ENCODE measurements around the gene TGFBR1.

TGFBR1 gene

GRCh38 chr9:99137225-99137624 is 32.3 kb downstream of the TGFBR1 start:
- DNase-seq (ENCODE audit: low read depth), result no peak

GRCh38 chr9:99137891-99138290 is 33.0 kb downstream of the TGFBR1 start:
- DNase-seq (ENCODE audit: low read depth), result no peak

GRCh38 chr9:99138424-99139284 is 33.7 kb downstream of the TGFBR1 start:
- DNase-seq (ENCODE audit: low read depth), result no peak

GRCh38 chr9:99139868-99140267 is 35.0 kb downstream of the TGFBR1 start:
- no peak for DNase-seq (ENCODE audit: low read depth)

GRCh38 chr9:99140685-99141314 is 35.9 kb downstream of the TGFBR1 start:
- peak; percentile 26 for DNase-seq (ENCODE audit: low read depth)

GRCh38 chr9:99141849-99142248 is 36.9 kb downstream of the TGFBR1 start:
- DNase-seq (ENCODE audit: low read depth), result no peak

- no peak for DNase-seq (ENCODE audit: low read depth)
These were observed 37.4 kb downstream of the TGFBR1 start for GRCh38 chr9:99142275-99142674.

GRCh38 chr9:99143655-99144054 is 38.7 kb downstream of the TGFBR1 start:
- DNase-seq (ENCODE audit: low read depth), result no peak

GRCh38 chr9:99144966-99145365 is 40.1 kb downstream of the TGFBR1 start:
- no peak for DNase-seq (ENCODE audit: low read depth)

GRCh38 chr9:99146574-99146973 is 41.7 kb downstream of the TGFBR1 start:
- DNase-seq (ENCODE audit: low read depth), result no peak

- DNase-seq (ENCODE audit: low read depth), result no peak
These were observed 42.3 kb downstream of the TGFBR1 start for GRCh38 chr9:99147177-99147576.

- no peak for DNase-seq (ENCODE audit: low read depth)
These were observed 45.7 kb downstream of the TGFBR1 start for GRCh38 chr9:99150451-99151171.

GRCh38 chr9:99154356-99154755 is 49.4 kb downstream of the TGFBR1 start:
- DNase-seq (ENCODE audit: low read depth), result no peak

- DNase-seq (ENCODE audit: low read depth), result no peak
These were observed 50.8 kb downstream of the TGFBR1 start for GRCh38 chr9:99155736-99156135.

- DNase-seq (ENCODE audit: low read depth), result no peak
These were observed 53.7 kb downstream of the TGFBR1 start for GRCh38 chr9:99158629-99159028.

GRCh38 chr9:99160173-99160572 is 55.3 kb downstream of the TGFBR1 start:
- DNase-seq (ENCODE audit: low read depth), result no peak

GRCh38 chr9:99162759-99163364 is 57.9 kb downstream of the TGFBR1 start:
- no peak for DNase-seq (ENCODE audit: low read depth)

GRCh38 chr9:99166149-99166548 is 61.2 kb downstream of the TGFBR1 start:
- no peak for DNase-seq (ENCODE audit: low read depth)

- DNase-seq (ENCODE audit: low read depth), result no peak
These were observed 62.2 kb downstream of the TGFBR1 start for GRCh38 chr9:99167119-99167518.

- DNase-seq (ENCODE audit: low read depth), result no peak
These were observed 62.8 kb downstream of the TGFBR1 start for GRCh38 chr9:99167694-99168093.

GRCh38 chr9:99169086-99169485 is 64.2 kb downstream of the TGFBR1 start:
- no peak for DNase-seq (ENCODE audit: low read depth)

- DNase-seq (ENCODE audit: low read depth), result no peak
These were observed 65.3 kb downstream of the TGFBR1 start for GRCh38 chr9:99169982-99170761.

All from activated T-cell treated with anti-CD3 and anti-CD28 coated beads for 1 hour (primary cell).